Measurements from ENCODE around the gene IP6K1.

- TF ChIP-seq POLR2AphosphoS5 (IDR thresholded peaks at IDR 0.05) (no peak), CTCF (IDR thresholded peaks at IDR 0.05) (no peak), POLR2A (IDR thresholded peaks at IDR 0.05) (no peak), EP300 (IDR thresholded peaks at IDR 0.05) (no peak)
Measured at GRCh38 chr3:49716169-49716568, 70.2 kb downstream of the IP6K1 start.
